Measurements from ENCODE around the gene ATP9B.

The ATP9B gene

DNA sequence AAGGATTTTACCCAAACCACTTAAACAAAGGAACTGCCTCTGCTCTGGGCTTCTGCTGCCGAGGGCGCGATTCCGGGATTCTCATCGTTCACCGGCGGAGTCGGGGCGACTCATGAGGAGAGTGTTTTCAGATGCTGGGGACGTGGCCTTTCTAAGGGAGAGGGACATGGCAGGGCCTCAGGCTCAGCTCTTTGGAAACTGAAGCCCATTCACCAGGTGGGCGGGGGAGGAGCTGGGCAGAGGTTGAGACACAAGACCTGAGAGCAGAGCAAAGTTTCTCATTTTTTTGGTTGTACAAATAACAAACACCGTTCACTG is 356.3 kb downstream of the ATP9B start:
- no peak for DNase-seq (ENCODE audit: low read depth in 1 of 2, low spot score in 1 of 2)

DNA sequence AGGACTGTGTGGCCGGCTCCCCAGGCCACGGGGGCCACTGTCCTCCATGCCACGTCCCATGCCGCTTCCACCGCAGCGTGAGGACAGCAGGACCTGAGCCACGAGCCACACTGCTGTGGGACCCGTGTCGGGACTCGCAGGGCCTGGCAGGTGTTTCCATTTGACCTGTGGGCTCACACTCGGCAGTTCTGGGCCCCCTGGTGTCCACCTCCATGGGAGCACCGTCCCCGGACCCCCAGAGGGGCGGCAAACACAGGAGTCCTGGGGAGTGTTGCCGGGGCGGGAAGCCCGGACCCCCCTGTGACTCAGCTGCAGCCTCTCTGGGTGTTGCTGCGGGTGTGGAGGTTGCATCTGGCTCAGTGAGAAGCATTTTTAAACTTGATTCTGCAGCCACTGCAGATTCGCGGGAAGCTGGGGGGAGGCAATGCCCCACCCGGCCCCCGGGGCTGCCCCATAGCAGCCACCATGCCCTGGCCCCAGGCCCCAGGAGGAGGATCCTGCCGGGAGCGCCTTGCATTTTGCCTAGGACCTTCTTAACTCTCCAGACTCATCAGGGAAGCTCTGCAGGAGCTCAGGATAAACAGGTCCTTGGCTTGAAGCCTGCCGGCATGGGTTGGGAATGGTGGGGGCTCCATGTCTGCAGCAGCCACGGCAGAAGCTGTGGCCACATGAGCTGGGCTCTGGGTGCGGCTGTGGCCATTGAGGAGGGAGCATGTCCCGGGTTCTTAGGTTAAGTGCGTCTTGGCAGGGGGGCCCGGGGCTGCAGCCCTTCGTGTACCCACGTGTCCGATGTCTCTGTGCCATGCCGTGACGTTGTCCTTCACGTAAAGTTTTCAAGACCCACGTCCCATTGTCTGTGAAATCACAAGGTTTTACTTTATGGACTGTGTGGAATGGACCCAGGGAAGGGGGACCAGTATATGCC is 357.4 kb downstream of the ATP9B start:
- DNase-seq (ENCODE audit: low read depth in 1 of 2, low spot score in 1 of 2) = no peak

DNA sequence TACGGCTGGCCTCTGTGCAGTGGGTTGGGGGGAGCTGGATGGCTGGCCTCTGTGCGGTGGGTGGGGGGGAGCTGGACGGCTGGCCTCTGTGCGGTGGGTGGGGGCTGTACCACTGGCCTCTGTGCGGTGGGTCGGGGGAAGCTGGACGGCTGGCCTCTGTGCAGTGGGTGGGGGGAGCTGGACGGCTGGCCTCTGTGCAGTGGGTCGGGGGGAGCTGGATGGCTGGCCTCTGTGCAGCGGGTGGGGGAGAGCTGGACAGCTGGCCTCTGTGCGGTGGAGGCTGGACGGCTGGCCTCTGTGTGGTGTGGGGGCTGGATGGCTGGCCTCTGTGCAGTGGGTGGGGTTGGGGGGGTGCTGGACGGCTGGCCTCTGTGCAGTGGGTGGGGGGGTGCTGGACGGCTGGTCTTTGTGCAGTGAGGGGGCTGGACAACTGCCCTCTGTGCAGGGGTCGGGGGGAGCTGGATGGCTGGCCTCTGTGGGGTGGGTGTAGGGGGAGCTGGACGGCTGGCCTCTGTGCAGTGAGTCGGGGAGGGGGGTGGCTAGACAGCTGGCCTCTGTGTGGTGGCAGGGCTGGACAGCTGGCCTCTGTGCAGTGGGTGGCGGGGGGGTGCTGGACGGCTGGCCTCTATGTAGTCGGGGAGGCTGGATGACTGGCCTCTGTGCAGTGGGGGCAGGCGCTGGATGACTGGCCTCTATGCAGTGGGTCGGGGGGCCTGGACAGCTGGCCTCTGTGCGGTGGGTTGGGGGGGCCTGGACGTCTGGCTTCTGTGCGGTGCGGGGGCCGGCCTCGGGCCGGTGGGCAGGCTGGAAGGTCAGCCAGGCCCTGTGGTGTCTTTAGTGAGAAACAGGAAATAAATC is 358.4 kb downstream of the ATP9B start:
- DNase-seq (ENCODE audit: low read depth in 1 of 2, low spot score in 1 of 2) = no peak
